Measurements from ENCODE around the gene EIF4H.
"Not testable (repeated sequence)": the region's sequence is repeated elsewhere in the genome, so short reads cannot be mapped to it uniquely, and the experiment has no call there.

EIF4H gene

DNA sequence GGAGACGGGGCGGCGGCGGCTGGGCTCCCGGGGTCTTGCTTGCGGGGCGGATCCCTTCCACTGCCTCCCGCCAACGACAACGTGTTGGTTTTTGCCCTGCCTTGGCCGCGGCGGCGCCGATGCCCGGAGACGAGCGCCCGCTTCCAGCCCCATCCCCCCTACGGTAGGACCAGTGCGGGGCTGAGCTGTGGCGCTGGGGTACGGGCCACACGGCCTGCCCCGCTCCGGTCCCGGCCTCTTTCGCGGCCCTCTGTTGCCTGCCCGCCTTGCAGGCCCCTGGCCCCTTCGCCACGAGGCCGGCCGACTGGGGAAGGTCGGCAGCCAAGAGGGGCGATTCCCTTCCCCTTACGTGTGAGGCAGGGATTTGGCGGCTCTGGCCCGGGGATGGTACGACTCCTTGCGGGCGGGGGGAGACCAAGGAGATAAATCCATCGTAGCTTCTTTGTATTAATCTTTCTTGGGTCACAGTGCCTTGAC is 488 bp downstream of the EIF4H start:
- peak in 1 of 3 donors; percentile 18 for DNase-seq (ENCODE audit: low read depth in 2 of 3, low spot score in 1 of 3)

DNA sequence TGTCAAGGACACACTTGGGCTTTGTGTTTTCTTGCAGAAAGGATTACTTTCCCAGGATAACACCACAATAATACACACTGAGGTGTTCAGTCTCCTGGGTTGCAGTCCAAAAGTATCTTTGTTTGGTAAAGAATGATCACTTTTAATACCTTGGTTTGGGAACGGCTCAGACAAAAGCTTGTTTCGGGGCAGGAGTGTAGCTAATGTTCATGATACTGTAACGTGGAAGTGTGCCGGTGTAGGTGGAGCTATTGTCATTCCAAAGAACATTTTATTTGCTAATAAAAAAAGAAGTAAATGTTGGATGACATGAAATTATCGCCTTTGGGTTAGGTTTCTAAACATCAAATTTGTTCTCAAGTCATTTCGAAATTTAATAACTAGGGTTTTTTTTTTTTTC is 1.2 kb downstream of the EIF4H start:
- DNase-seq (ENCODE audit: low read depth in 2 of 3, low spot score in 1 of 3) = no peak

DNA sequence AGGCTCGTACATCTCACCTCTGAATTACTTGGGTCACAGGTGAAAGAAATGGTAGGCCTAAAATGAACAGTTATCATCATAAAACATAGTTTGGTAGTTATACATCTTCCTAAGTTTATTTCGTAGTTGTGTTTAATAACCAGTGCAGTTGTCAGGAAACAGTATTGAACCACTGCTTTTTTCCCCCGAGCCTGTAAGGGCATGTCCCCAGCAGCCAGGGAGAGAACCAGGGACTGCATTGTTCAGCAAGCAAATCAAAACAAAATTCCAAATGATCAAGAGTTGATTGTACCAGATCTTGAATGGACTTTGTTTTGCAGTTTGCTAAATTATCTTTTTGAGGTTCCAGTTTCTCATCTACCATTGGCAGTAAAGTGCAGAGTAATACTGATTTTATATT is 2.4 kb downstream of the EIF4H start:
- no peak for DNase-seq (ENCODE audit: low read depth in 2 of 3, low spot score in 1 of 3)

DNA sequence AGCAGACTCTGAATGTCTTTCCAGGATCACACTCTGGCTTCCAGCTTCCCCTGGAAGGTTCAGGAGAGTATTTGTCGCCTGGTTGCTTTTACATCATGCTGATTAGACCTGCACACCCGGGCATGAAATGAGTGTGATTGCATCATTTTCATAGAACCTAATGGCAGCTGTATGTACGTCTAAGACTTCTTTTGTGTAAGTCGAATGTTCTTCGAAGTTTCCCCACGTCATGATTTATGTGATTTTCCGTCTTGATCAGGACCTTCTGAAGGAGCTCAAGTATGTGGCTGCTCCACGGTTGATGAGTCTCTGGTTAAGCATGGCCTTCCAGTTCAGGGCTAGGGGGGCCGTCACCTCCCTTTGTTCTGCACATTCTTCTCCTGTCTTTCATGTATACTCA is 4.5 kb downstream of the EIF4H start:
- DNase-seq (ENCODE audit: low read depth in 2 of 3, low spot score in 1 of 3) = no peak

DNA sequence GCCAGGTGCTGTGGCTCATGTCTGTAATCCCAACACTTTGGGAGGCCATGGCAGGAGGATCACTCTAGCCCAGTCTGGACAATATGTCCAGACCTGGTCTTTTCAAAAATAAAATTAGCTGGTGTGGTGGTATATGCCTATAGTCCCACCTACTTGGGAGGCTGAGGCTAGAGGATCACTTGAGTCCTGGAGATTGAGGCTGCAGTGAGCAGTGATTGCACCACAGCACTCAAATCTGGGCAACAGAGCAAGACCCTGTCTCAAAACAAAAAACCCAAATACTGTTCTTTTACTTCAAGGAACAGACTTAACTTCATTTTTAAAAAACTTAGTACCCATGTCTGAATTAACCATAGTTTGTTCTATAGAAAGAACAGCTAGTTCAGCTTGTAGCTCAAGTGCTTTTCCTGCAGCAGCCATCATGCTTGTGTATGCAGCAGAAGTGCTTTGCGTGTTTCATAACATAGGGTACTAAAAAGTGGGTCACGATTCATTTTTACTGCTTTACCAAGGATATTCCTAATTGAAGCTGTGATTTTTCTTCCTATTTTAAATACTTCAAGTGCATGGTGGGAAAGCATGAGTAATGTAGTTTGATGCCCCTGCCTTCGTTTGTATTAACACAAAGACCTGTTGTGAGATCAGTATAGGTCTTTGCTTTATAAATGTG is 5.9 kb downstream of the EIF4H start:
- no peak for DNase-seq (ENCODE audit: low read depth in 2 of 3, low spot score in 1 of 3)

DNA sequence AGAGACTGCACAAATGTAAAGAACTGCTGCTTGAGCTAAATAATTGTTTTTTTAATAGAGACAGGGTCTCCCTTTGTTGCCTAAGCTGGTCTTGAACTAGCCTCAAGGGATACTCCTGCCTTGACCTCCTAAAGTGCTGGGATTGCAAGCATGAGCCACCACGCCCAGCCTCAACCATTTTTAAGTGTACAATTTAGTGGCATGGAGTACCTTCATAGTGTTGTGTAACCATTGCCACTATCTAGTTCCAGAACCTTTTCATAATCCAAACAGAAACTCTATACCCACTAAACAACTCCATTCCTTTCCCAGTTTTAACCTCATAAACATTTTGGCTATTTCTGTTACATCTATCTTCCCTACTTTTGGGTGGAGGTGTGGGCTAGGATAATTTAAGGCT is 6.7 kb downstream of the EIF4H start:
- DNase-seq (ENCODE audit: low read depth in 2 of 3, low spot score in 1 of 3) = no peak

DNA sequence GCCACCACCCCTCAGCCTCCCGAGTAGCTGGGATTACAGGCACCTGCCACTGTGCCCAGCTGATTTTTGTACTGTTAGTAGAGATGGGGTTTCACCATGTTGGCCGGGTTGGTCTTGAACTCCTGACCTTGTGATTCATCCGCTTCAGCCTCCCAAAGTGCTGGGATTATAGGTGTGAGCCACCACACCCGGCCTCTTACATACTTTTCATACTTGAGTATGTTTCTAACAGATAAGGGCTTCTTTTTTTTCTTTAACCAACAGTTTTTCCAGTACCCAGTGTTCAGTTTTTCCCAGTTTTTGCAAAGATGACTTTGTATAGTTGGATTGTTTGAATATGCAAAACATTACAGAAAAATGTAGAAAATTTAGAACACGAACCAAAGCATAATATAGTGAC is 7.7 kb downstream of the EIF4H start:
- no peak for DNase-seq (ENCODE audit: low read depth in 2 of 3, low spot score in 1 of 3)

DNA sequence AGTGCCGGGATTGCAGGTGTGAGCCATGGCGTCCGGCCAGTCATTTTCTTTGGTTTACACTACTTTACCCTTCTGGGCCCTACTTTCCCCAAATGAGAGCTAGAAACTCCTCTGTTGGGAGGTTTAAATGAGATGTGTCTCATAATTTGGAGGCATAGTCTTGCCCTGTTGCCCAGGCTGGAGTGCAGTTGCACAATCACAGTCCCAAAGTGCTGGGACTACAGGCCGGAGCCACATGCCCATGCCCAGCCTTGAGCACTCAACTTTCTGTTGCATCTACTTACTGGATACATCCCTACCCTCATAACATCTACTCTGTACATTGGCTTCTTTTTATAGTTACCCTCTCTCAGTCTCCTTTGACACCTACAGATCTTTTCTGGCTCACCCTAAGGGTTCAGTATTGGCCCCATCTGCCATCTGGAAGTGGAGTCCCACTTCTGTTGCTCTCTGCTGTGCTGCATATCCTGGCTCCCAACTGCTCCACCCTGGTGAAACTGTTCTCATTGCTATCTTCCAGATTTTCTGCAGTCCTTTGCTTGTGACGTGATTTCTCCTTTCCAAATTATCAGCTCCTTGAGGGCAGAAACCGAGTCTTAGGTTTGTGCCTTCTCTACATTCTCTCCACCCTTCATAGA is 8.4 kb downstream of the EIF4H start:
- DNase-seq (ENCODE audit: low read depth in 2 of 3, low spot score in 1 of 3) = no peak

DNA sequence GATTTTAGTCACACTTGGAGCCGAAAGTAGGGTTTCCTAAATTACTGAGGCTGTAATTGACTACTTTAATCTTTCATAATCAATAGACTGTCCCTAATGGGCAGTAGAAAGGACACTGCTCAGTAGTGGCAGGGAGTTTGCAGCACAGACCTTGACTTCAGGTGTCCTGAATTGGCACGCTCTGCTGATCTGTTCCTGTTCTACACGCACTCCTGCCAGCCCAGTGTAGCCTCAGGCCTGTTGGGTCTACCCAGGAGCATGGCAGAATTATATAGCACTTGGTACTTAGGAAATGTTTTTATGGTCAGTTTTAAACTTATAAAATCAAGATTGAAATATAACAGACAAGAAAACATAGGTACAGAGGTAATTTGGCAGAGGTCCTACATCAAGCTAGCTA is 9.0 kb downstream of the EIF4H start:
- DNase-seq (ENCODE audit: low read depth in 2 of 3, low spot score in 1 of 3) = no peak

DNA sequence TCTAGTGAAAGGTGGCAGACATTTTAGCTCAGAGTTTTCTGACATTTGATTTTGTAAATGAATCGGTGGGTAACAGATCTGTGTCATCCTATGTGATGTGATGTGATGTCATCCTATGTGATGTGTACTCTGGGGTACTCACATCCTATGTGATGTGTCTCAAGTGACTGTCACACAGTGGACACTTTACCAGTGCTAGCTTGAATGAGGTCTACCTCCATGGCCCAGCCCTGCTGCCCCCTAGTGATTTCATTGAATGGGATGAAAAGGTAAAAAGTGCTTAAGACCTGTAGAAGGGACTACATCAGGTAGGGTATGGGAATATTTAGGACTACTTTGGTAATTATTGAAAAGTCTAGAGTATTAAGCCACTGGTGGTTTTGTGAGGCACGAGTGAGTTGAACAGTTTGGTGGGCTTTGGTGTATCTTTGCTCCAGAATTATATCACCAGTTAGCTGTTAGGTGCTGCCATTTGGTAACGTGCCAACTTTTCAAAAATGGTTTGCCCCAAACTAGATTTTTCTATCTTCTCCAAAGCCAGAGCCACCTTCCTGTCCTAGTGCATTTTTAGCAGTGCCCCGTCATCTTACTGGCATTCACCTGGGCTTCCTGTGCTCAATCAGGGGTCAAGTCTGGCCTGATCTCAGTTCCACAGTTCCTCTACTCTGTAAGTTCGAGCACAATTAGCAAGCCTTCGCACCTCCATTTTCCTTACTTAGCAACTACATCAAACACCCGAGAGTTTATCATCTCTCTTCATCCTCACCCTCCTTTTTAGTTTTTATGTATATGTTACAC is 9.7 kb downstream of the EIF4H start:
- no peak for DNase-seq (ENCODE audit: low read depth in 2 of 3, low spot score in 1 of 3)

DNA sequence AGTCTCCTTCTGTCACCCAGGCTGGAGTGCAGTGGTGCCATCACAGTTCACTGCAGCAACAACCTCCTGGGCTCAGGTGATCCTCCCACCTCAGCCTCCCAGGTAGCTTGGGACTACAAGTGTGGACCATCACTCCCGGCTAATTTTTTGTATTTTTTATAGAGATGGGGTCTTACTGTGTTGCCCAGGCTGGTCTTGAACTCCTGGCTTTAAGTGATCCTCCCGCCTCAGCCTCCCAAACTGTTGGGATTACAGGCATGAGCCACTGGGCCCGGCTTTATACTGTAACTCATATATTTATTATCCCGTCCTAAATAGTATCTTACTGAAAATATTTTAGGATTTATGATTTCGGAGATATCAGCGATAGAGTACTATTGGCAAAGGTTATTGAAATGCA is 10.9 kb downstream of the EIF4H start:
- no peak for DNase-seq (ENCODE audit: low read depth in 2 of 3, low spot score in 1 of 3)

DNA sequence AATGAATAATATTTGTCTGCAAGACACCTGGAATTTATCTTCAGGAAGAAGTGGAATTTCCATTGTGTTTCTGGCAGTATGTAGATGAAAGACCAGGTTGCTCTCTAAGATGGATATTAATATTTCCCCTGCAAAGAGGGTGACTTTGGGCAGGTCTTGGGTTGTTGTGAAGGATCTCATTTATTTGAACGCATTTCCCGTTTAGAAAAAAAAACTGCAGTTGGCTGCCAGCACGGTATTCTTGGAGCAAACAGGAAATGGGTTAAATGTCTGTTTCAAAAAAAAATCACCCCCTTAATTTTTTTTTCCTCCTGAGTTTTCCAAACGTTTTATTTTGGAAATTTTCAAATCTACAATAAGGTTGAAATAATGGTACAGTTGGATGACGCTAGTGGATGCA is 11.5 kb downstream of the EIF4H start:
- DNase-seq (ENCODE audit: low read depth in 2 of 3, low spot score in 1 of 3) = no peak

DNA sequence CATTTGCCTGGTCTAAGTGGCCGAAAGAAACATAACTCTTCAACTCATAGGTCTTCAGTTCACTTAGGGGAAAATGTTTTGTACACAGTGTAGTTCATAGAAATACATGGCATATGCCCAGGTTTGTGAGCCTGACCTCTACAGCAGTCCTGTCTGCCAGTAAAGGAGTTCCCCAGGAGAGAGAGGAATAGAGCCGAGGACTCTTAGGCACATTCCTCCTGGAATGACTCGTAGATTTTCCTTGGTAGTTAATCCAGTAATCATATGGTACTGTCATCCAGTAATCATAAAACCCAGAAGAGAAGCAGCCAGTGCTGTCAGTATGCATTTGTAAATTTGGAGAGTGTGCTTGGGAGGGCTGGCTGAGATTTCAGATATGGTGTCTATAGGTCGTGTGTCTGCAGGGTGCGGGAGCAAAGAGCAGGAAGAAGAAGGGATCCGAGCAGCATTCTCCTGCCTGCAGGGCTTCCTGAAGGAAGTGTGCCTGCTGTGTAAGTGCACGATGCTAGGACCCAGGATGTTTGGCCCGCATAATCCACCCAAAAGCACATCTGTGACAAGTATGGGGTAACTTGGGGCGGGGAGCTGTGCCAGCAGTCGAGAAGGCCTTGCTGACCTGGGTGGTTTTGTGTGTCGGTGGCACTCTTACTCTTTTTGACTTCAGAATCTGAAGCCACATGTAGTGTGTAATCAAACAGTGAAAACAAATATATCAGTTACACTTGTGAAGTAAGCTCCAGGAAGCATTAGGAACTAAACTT is 13.9 kb downstream of the EIF4H start:
- DNase-seq (ENCODE audit: low read depth in 2 of 3, low spot score in 1 of 3) = no peak

DNA sequence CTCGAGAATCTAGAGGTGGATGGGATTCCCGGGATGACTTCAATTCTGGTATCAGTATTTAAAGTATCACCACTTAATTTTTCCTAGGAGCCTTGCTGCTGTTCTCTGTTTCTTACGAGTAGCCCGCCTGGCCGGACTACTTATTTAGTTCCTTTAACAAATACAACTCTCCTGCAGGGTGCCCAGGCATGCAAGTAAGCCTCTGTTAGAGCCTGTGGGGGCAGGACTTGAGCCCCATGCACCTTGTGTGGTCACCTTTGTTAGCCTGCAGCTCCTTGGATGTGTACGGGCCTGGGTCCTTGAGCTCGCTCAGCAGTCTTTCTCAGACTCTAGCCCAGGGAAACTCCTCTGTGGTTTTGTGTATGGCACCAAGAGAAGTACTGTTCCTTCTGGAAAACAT is 16.1 kb downstream of the EIF4H start:
- no peak for DNase-seq (ENCODE audit: low read depth in 2 of 3, low spot score in 1 of 3)

DNA sequence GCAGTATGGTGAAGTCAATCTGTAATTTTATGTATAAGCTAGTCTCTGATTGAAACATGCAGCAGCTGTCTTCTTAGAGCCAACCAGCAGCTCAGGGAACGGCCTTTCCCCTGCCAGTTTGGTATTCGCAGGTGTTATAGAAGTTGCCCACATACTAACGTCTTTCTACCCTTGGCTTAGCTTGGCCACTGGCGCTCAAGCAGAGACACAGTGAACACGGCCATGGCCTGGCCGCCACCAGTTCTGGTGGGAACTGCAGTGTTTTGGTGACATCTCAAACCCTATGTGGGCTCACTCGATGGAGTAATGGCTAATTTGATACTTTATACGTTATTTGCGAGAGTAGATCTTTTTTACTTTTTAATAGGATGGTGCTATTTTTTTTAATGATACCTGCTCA is 17.1 kb downstream of the EIF4H start:
- no peak for DNase-seq (ENCODE audit: low read depth in 2 of 3, low spot score in 1 of 3)

DNA sequence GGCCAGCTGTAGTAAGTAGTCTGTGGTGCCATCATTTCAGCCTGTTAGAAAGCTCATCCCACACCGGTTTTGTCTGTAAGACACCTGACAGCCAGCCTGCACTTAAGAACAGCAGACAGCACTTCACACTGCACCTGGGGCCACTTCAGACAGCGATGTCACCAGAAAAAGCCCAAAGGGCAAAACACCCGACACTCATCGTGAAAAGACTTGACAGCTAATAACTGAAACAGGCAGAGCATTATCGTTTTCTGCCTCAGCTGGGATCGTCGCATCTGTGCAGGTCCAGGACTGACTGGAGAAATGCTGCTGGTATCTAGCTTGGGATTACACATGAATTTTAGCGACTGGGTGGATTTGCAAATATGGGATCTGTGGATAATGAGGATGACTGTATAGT is 18.9 kb downstream of the EIF4H start:
- DNase-seq (ENCODE audit: low read depth in 2 of 3, low spot score in 1 of 3) = no peak

DNA sequence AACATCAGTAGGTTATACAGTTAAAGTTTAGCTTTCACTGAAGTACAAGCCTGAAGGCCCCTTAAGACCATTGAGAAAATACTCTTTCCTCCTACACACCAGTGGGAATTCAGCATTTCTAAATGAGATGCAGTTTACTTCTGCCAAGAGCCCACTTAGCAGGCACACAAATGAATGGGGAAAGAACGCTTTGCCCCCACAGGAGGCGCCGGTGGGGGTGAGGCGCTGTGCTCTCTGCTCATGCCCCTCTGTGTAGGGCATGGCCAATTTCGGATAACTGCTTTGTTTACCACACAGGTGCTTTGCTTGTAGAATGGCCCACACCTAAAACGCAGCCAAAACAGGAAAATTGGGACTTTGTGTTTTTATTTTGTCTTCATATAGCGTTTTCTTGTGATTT is 19.8 kb downstream of the EIF4H start:
- no peak for DNase-seq (ENCODE audit: low read depth in 2 of 3, low spot score in 1 of 3)

DNA sequence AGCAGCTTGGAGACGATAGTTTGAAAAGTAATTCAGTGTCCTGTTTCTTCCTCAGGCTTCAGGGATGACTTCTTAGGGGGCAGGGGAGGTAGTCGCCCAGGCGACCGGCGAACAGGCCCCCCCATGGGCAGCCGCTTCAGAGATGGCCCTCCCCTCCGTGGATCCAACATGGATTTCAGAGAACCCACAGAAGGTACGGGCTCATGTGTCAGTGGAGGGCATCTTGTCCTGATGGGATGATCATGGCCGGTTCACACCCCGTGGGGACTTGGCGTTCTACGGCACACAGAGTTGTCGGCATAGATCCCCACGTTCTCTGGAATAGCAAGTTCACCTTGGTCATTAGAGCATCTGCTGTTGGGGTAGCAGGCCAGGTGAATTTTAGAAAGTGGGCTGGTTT is 20.5 kb downstream of the EIF4H start:
- DNase-seq (ENCODE audit: low read depth in 2 of 3, low spot score in 1 of 3) = no peak

DNA sequence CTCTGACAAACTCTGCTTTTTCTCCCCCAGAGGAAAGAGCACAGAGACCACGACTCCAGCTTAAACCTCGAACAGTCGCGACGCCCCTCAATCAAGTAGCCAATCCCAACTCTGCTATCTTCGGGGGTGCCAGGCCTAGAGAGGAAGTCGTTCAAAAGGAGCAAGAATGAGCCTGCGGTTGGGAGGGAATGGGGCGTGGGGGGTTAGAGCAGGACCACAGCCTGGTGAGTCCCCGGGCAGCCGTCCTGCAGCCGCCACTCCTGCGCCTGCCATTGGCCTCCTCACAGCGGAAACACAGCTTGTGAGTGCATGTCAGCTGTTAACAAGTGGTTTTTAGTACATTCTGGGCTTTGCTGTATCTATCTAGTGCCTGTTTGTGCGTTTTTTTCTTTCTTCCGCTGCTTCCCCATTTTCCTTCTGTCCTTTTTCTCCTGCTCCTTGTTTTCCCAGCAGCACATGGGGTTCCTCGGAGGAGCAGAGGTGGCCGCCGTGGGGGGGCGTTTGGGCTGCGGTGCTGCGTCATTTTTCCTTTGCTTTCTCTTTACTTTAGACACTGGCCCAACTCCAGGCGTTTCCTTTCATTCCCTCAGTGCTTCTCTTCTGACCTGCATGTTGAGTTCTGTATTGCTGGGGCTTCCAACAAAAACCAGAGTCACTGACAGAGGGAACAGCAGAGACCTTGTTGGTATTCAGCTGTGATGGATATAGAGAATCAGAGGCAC is 21.1 kb downstream of the EIF4H start:
- DNase-seq (ENCODE audit: low read depth in 2 of 3, low spot score in 1 of 3) = not testable (repeated sequence)

DNA sequence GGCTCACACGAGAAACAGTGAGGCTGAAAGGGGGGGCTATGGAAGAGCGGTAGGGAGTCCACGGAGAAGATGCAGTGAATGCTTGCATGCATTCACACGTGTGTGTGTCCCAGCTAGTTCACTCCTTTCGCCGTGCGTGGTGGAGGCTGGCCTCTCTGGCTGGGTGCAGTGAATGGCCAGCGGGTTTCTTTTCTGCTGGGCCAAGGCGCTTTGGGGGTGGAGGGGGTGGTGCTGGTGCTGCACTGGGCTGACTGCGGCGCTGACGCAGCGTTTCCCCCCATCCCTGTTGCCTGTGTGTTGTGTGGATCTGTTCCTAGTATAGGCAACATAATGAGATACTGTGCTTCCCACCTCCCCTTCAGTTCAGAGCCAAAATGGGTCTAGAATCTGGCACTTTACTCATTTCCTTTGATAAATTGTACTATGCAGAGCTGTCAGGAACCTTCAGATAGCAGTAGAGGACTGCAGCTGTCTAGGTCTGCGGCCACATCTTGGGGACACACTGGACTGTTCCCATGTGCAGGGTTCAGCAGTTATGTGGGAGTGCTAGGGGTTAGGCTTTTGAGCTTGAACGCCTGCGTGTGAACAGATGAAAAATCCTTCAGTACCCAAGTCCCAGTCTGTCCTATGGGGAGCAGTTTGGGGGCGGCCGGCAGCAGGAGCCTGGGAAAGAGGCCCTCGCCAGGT is 22.0 kb downstream of the EIF4H start:
- DNase-seq (ENCODE audit: low read depth in 2 of 3, low spot score in 1 of 3) = not testable (repeated sequence)
